Endothelial cell of umbilical vein (primary cell): Measurements from ENCODE around the gene BBX. TPM values are rescaled to one million over a fixed set of nuclear protein-coding genes. Genes with fewer than 3 reads are reported as not detected.

ENCODE experiments used
- BruUV-seq: library from RNA; stranded (reverse); fragments of 400-500 nt; replicated peaks from 2 replicates; lab custom pipeline; 2021; lab: Mats Ljungman, UMichigan
- CTCF ChIA-PET: fragments of 300-600, 350-600 bp; sonication (Branson Sonifier 250); formaldehyde crosslinking; loops from one replicate; lab custom pipeline; 2021; ENCODE audit warnings: antibody characterized with exemption, inconsistent platforms; lab: Charles Lee
- POLR2A ChIA-PET: fragments of 300-600, 350-600 bp; sonication (Branson Sonifier 250); formaldehyde crosslinking; loops from one replicate; lab custom pipeline; 2021; ENCODE audit warnings: antibody characterized with exemption, inconsistent platforms; lab: Charles Lee
- DNase-seq: peaks from one replicate; pipeline ENCODE4 v3.0.0-alpha.2; 2011; ENCODE audit warnings: low read depth, low spot score
- FAIRE-seq: peaks from 2 replicates; lab custom pipeline; 2011; peaks lifted over from hg19 to GRCh38; lab: Jason Lieb, UNC
- H2AFZ ChIP-seq: 2 replicates; pipeline ENCODE4 v1.6.0; 2012; ENCODE audit warnings: low read depth, low read length, control low read depth, inconsistent platforms
- H3K27ac ChIP-seq: 2 replicates; pipeline ENCODE4 v1.5.1; 2011; ENCODE audit warnings: low read depth, mild to moderate bottlenecking, control low read depth, low read length, moderate library complexity; ENCODE audit not compliant: insufficient read depth
- H3K27me3 ChIP-seq, 2 experiments: 2 replicates each; pipeline versions ENCODE4 v1.6.0 to v1.6.1; 2011; ENCODE audit warnings: low read length in 2 of 2, mixed read lengths in 1 of 2; ENCODE audit not compliant: control insufficient read depth in 2 of 2, insufficient read depth in 2 of 2
- H3K36me3 ChIP-seq, 2 experiments: 2 replicates in 1 of 2; 3 replicates in 1 of 2; pipeline ENCODE4 v1.5.1; 2011; ENCODE audit warnings: low read length in 2 of 2, mild to moderate bottlenecking in 1 of 2, moderate library complexity in 1 of 2; ENCODE audit not compliant: control insufficient read depth in 2 of 2, insufficient read depth in 2 of 2; ENCODE audit errors: extremely low read depth in 1 of 2
- H3K4me1 ChIP-seq: 3 replicates; pipeline ENCODE4 v1.5.1; 2011; ENCODE audit warnings: mild to moderate bottlenecking, low read length; ENCODE audit not compliant: control insufficient read depth, insufficient read depth; ENCODE audit errors: extremely low read depth
- H3K4me2 ChIP-seq: 2 replicates; pipeline ENCODE4 v1.6.1; 2011; ENCODE audit warnings: low read length, control low read depth, mixed read lengths; ENCODE audit not compliant: insufficient read depth
- H3K4me3 ChIP-seq, 3 experiments: fragments of 200-600 bp in 1 of 3; sonication (generic), shearing (Covaris generic) in 1 of 3; replicated peaks in 1 of 3; 2 replicates each; pipeline ENCODE4 v1.5.1; 2011 to 2016; ENCODE audit warnings: control low read depth in 3 of 3, low read length in 3 of 3, mild to moderate bottlenecking in 2 of 3, inconsistent platforms in 1 of 3, low read depth in 1 of 3, moderate library complexity in 1 of 3; ENCODE audit not compliant: insufficient read depth in 1 of 3
- H3K79me2 ChIP-seq: 2 replicates; pipeline ENCODE4 v1.6.0; 2012; ENCODE audit warnings: low read length, inconsistent platforms; ENCODE audit not compliant: control insufficient read depth, insufficient read depth
- H3K9ac ChIP-seq: replicated peaks from 2 replicates; pipeline ENCODE3; 2011; ENCODE audit warnings: low read length, control low read depth; ENCODE audit not compliant: insufficient read depth; ENCODE audit errors: extremely low read depth
- H3K9me1 ChIP-seq: replicated peaks from 3 replicates; pipeline ENCODE4 v1.6.0; 2011; ENCODE audit warnings: mild to moderate bottlenecking, low read length; ENCODE audit not compliant: control insufficient read depth, insufficient read depth; ENCODE audit errors: extremely low read depth
- H3K9me3 ChIP-seq: replicated peaks from 2 replicates; pipeline ENCODE4 v1.5.1; 2012; ENCODE audit warnings: low read length, inconsistent platforms; ENCODE audit not compliant: control insufficient read depth, insufficient read depth
- H4K20me1 ChIP-seq: replicated peaks from 2 replicates; pipeline ENCODE3; 2011; ENCODE audit warnings: mild to moderate bottlenecking, low read length; ENCODE audit not compliant: control insufficient read depth, insufficient read depth; ENCODE audit errors: extremely low read depth
- CTCF ChIP-seq, 2 donors: IDR thresholded peaks; 1 replicate in 1 of 2; 2 replicates in 1 of 2; pipeline ENCODE4 v1.5.1; 2011; ENCODE audit warnings: low read length in 2 of 2, mild to moderate bottlenecking in 2 of 2, moderate library complexity in 2 of 2, control low read depth in 1 of 2, inconsistent platforms in 1 of 2, low read depth in 1 of 2; ENCODE audit not compliant: insufficient read depth in 1 of 2; ENCODE audit errors: extremely low read depth in 1 of 2
- EZH2 ChIP-seq: IDR thresholded peaks from 2 replicates; pipeline ENCODE4 v1.6.1; 2012; ENCODE audit warnings: borderline replicate concordance, low read depth, mild to moderate bottlenecking, moderate library complexity, low read length, inconsistent platforms; ENCODE audit not compliant: severe bottlenecking
- FOS ChIP-seq: IDR thresholded peaks from 2 replicates; pipeline ENCODE4 v1.6.1; 2011; ENCODE audit warnings: mild to moderate bottlenecking, low read length, moderate library complexity, borderline replicate concordance; ENCODE audit not compliant: insufficient read depth
- GATA2 ChIP-seq: IDR thresholded peaks from 2 replicates; pipeline ENCODE4 v1.7.0; 2011; ENCODE audit warnings: low read depth, mild to moderate bottlenecking, moderate library complexity, mixed read lengths, low read length; ENCODE audit not compliant: insufficient read length, insufficient read depth
- JUN ChIP-seq: IDR thresholded peaks from 2 replicates; pipeline ENCODE4 v1.6.1; 2011; ENCODE audit warnings: borderline replicate concordance, low read depth; ENCODE audit not compliant: insufficient read length, insufficient read depth
- MAX ChIP-seq: IDR thresholded peaks from 2 replicates; pipeline ENCODE4 v1.6.1; 2011; ENCODE audit not compliant: insufficient read depth, insufficient read length
- MYC ChIP-seq: IDR thresholded peaks from one replicate; pipeline ENCODE4 v1.6.1; 2011; ENCODE audit warnings: mild to moderate bottlenecking, low read depth, low read length
- POLR2A ChIP-seq: IDR thresholded peaks from 2 replicates; pipeline ENCODE4 v1.6.1; 2012; ENCODE audit warnings: low read depth, mild to moderate bottlenecking, control low read depth, low read length
- POLR2AphosphoS5 ChIP-seq: IDR thresholded peaks from 2 replicates; pipeline ENCODE4 v1.6.1; 2012; ENCODE audit warnings: low read depth, mild to moderate bottlenecking, control low read depth, low read length, moderate library complexity; ENCODE audit not compliant: insufficient read depth
- dilution Hi-C: fragments of 300-500 bp; cut with MboI; formaldehyde crosslinking; loops from one replicate; pipeline ENCODE4 v1.15.0; 2019; ENCODE audit warnings: low sequenced_read_pairs; ENCODE audit not compliant: extremely low pct_ligation_motif_present
- intact Hi-C: fragments of 100-400 bp; cut with micrococcal nuclease; formaldehyde crosslinking; loops from one replicate; pipeline ENCODE4 v1.10.0; 2022
- polyA plus RNA-seq, 4 experiments: library from polyadenylated mRNA; depleted of rRNA in 3 of 4; stranded (reverse) in 3 of 4; unstranded in 1 of 4; fragments of >200 nt; gene quantifications; 2 replicates each; pipeline versions ENCODE4 v1.2.1 to v1.2.3, GENCODE V29; 2011 to 2012; ENCODE audit warnings: missing spikeins in 1 of 4
- total RNA-seq: library from RNA; stranded (reverse); gene quantifications from 2 replicates; pipeline ENCODE4 v1.2.3, GENCODE V29; 2021

The BBX gene
- total and polyA plus RNA-seq, 2 donors (not counting 3 experiments of a cell fraction or from before 2014, with no cell fraction given): 21.4 to 43.4 TPM

GRCh38 chr3:107796791-107797190 is 274.0 kb downstream of the BBX start:
- no peak overlapping the region for H3K4me3 ChIP-seq
- TF ChIP-seq MYC (no peak), EZH2 (no peak), CTCF (IDR thresholded peaks at IDR 0.05; ENCODE audit: extremely low read depth in 1 of 2, insufficient read depth in 1 of 2, low read depth in 1 of 2, low read length in 2 of 2) (no peak), FOS (no peak), GATA2 (no peak), MAX (no peak), POLR2AphosphoS5 (no peak), JUN (no peak), POLR2A (no peak)
- H4K20me1 ChIP-seq: no peaks in the 10 kb centered on the region
- no peaks in the 10 kb centered on the region for H3K79me2 ChIP-seq
- ChIA-PET CTCF (no interaction called here), POLR2A (no interaction called here)
- no TSS peak for BruUV-seq
- FAIRE-seq: no peak
- no peak overlapping the region for H3K9ac ChIP-seq
- intact Hi-C loops: no loop called here
- no peak overlapping the region for H3K27ac ChIP-seq
- H2AFZ ChIP-seq: no peak overlapping the region
- dilution Hi-C loops: no loop called here
- H3K9me1 ChIP-seq: no peaks in the 10 kb centered on the region
- H3K4me2 ChIP-seq: no peak overlapping the region
- H3K4me1 ChIP-seq: no peaks in the 10 kb centered on the region
- no peaks in the 10 kb centered on the region for H3K27me3 ChIP-seq
- H3K9me3 ChIP-seq: no peaks in the 10 kb centered on the region
- DNase-seq: peak; percentile 28
- H3K36me3 ChIP-seq: peaks cover 3 to 9% of the 10 kb centered on the region in 2 experiments
